MM.1S (cell line): ENCODE measurements around the gene ARHGEF10L.

Experiments used
- DNase-seq: peaks from one replicate; pipeline ENCODE4 v3.0.0-alpha.2; 2015
- H2AFZ ChIP-seq: fragments of 300-600 bp; sonication (generic); 2 replicates; pipeline ENCODE4 v1.6.0; 2016; ENCODE audit warnings: antibody characterized with exemption, low read length
- H3F3A ChIP-seq: fragments of 300-600 bp; sonication (generic); 2 replicates; pipeline ENCODE4 v1.6.1; 2016; ENCODE audit warnings: mild to moderate bottlenecking, antibody characterized with exemption, low read length, moderate library complexity, mixed read lengths; ENCODE audit not compliant: insufficient read depth
- H3K27ac ChIP-seq: fragments of 300-600 bp; sonication (generic); 2 replicates; pipeline ENCODE4 v1.5.1; 2016; ENCODE audit warnings: mild to moderate bottlenecking, low read length
- H3K27me3 ChIP-seq: fragments of 300-600 bp; sonication (generic); replicated peaks from 2 replicates; pipeline ENCODE4 v1.6.0; 2016; ENCODE audit warnings: low read length; ENCODE audit not compliant: insufficient read depth
- H3K36me3 ChIP-seq: fragments of 300-600 bp; sonication (generic); replicated peaks from 2 replicates; pipeline ENCODE4 v1.6.1; 2016; ENCODE audit warnings: mild to moderate bottlenecking, low read length, mixed read lengths; ENCODE audit not compliant: insufficient read depth
- H3K4me1 ChIP-seq: fragments of 300-600 bp; sonication (generic); 2 replicates; pipeline ENCODE4 v1.6.1; 2016; ENCODE audit warnings: low read length, mixed read lengths
- H3K4me2 ChIP-seq: fragments of 300-600 bp; sonication (generic); 2 replicates; pipeline ENCODE4 v1.6.0; 2016; ENCODE audit warnings: low read depth, low read length
- H3K4me3 ChIP-seq: fragments of 300-600 bp; sonication (generic); 2 replicates; pipeline ENCODE4 v1.5.1; 2016; ENCODE audit warnings: low read length, mixed read lengths
- H3K79me2 ChIP-seq: fragments of 300-600 bp; sonication (generic); 2 replicates; pipeline ENCODE4 v1.6.1; 2016; ENCODE audit warnings: mixed run types, low read length, mixed read lengths
- H3K9ac ChIP-seq: fragments of 300-600 bp; sonication (generic); 2 replicates; pipeline ENCODE4 v1.6.1; 2016; ENCODE audit warnings: low read length, mixed read lengths
- H3K9me2 ChIP-seq: fragments of 300-600 bp; sonication (generic); replicated peaks from 2 replicates; pipeline ENCODE4 v1.6.1; 2016; ENCODE audit warnings: mild to moderate bottlenecking, low read length, mixed read lengths; ENCODE audit not compliant: insufficient read depth
- H3K9me3 ChIP-seq: fragments of 300-600 bp; sonication (generic); replicated peaks from 2 replicates; pipeline ENCODE4 v1.6.1; 2016; ENCODE audit warnings: mild to moderate bottlenecking, low read length, mixed read lengths; ENCODE audit not compliant: insufficient read depth
- H4K20me1 ChIP-seq: fragments of 300-600 bp; sonication (generic); 2 replicates; pipeline ENCODE4 v1.6.1; 2016; ENCODE audit warnings: mild to moderate bottlenecking, low read length, moderate library complexity, mixed read lengths; ENCODE audit not compliant: insufficient read depth
- CTCF ChIP-seq: fragments of 300-600 bp; sonication (generic); IDR thresholded peaks from 2 replicates; pipeline ENCODE4 v1.5.1; 2016; ENCODE audit warnings: antibody characterized with exemption, low read length, mixed read lengths
- EZH2 ChIP-seq: fragments of 300-600 bp; sonication (generic); optimal IDR thresholded peaks from 2 replicates; pipeline ENCODE3; 2017; ENCODE audit warnings: low read depth, mild to moderate bottlenecking, antibody characterized with exemption, low read length, mixed read lengths
- EZH2phosphoT487 ChIP-seq: fragments of 300-600 bp; sonication (generic); IDR thresholded peaks from 2 replicates; pipeline ENCODE4 v1.6.1; 2018; ENCODE audit warnings: antibody characterized with exemption, low read length

Gene ARHGEF10L

GRCh38 chr1:17733661-17734060 is 194.2 kb downstream of the ARHGEF10L start:
- Histone ChIP-seq H2AFZ (no peak overlapping the region), H3K9me3 (no peaks in the 10 kb centered on the region), H3K27ac (no peak overlapping the region), H3K4me2 (no peak overlapping the region), H3K9me2 (no peaks in the 10 kb centered on the region), H4K20me1 (no peaks in the 10 kb centered on the region), H3K4me3 (no peak overlapping the region), H3F3A (no peaks in the 10 kb centered on the region), H3K27me3 (peaks cover 91% of the 10 kb centered on the region), H3K36me3 (no peaks in the 10 kb centered on the region), H3K9ac (no peak overlapping the region), H3K79me2 (no peaks in the 10 kb centered on the region), H3K4me1 (no peaks in the 10 kb centered on the region)
- no peak for TF ChIP-seq CTCF
- TF ChIP-seq EZH2, result no peak
- no peak for TF ChIP-seq EZH2phosphoT487
- DNase-seq, result no peak

GRCh38 chr1:17734609-17735008 is 195.1 kb downstream of the ARHGEF10L start:
- H3F3A ChIP-seq, result no peaks in the 10 kb centered on the region
- no peaks in the 10 kb centered on the region for H3K79me2 ChIP-seq
- H3K27me3 ChIP-seq, result peaks cover 88% of the 10 kb centered on the region
- DNase-seq, result no peak
- no peak overlapping the region for H3K27ac ChIP-seq
- no peak overlapping the region for H2AFZ ChIP-seq
- no peaks in the 10 kb centered on the region for H4K20me1 ChIP-seq
- H3K4me2 ChIP-seq, result no peak overlapping the region
- no peaks in the 10 kb centered on the region for H3K9me2 ChIP-seq
- H3K9ac ChIP-seq, result no peak overlapping the region
- H3K9me3 ChIP-seq, result no peaks in the 10 kb centered on the region
- TF ChIP-seq EZH2phosphoT487 (no peak), CTCF (no peak), EZH2 (no peak)
- no peak overlapping the region for H3K4me3 ChIP-seq
- H3K4me1 ChIP-seq, result no peaks in the 10 kb centered on the region
- H3K36me3 ChIP-seq, result no peaks in the 10 kb centered on the region

GRCh38 chr1:17735348-17735747 is 195.8 kb downstream of the ARHGEF10L start:
- no peak overlapping the region for H3K27ac ChIP-seq
- H3K4me3 ChIP-seq, result no peak overlapping the region
- no peak overlapping the region for H3K4me2 ChIP-seq
- no peaks in the 10 kb centered on the region for H3K4me1 ChIP-seq
- H3F3A ChIP-seq, result no peaks in the 10 kb centered on the region
- H3K9me3 ChIP-seq, result no peaks in the 10 kb centered on the region
- no peaks in the 10 kb centered on the region for H3K9me2 ChIP-seq
- H3K79me2 ChIP-seq, result no peaks in the 10 kb centered on the region
- no peak overlapping the region for H3K9ac ChIP-seq
- H4K20me1 ChIP-seq, result no peaks in the 10 kb centered on the region
- no peak overlapping the region for H2AFZ ChIP-seq
- H3K36me3 ChIP-seq, result no peaks in the 10 kb centered on the region
- no peak for DNase-seq
- TF ChIP-seq EZH2, result no peak
- no peak for TF ChIP-seq CTCF
- no peak for TF ChIP-seq EZH2phosphoT487
- peaks cover 82% of the 10 kb centered on the region for H3K27me3 ChIP-seq
